Chondrocyte (in vitro differentiated cells): ENCODE measurements around the gene AMY1B. TPM values are rescaled to one million over a fixed set of nuclear protein-coding genes. Genes with fewer than 3 reads are reported as not detected.
"Not testable (repeated sequence)": the region's sequence is repeated elsewhere in the genome, so short reads cannot be mapped to it uniquely, and the experiment has no call there.

Source experiments
- DNase-seq: peaks from one replicate; pipeline ENCODE4 v3.0.0; 2021; ENCODE audit warnings: mixed read lengths, low spot score
- H3K27ac Mint-ChIP-seq: one replicate; pipeline ENCODE4 v1.8.0; 2021; ENCODE audit warnings: mild to moderate bottlenecking, moderate library complexity, mixed read lengths; ENCODE audit not compliant: unreplicated experiment
- H3K27me3 Mint-ChIP-seq: 2 replicates; pipeline ENCODE4 v1.8.0; 2021; ENCODE audit warnings: low read depth, mixed read lengths
- H3K36me3 Mint-ChIP-seq: 2 replicates; pipeline ENCODE4 v1.8.0; 2021; ENCODE audit warnings: low read depth, mixed read lengths
- H3K4me1 Mint-ChIP-seq: 2 replicates; pipeline ENCODE4 v1.8.0; 2021; ENCODE audit warnings: low read depth, mild to moderate bottlenecking, mixed read lengths
- H3K4me3 Mint-ChIP-seq: one replicate; pipeline ENCODE4 v1.8.0; 2021; ENCODE audit warnings: mild to moderate bottlenecking, moderate library complexity, mixed read lengths; ENCODE audit not compliant: unreplicated experiment
- H3K9me3 Mint-ChIP-seq: 2 replicates; pipeline ENCODE4 v1.8.0; 2021; ENCODE audit warnings: low read depth, mixed read lengths
- total RNA-seq: library from RNA; stranded (reverse); gene quantifications from 3 replicates; pipeline ENCODE4 v1.2.1, GENCODE V29; 2021

Gene AMY1B
- total RNA-seq, 1 donor from 2014 or later = not detected

- H3K9me3 Mint-ChIP-seq, DNase-seq, H3K4me3 Mint-ChIP-seq, H3K4me1 Mint-ChIP-seq, H3K36me3 Mint-ChIP-seq, H3K27me3 Mint-ChIP-seq, H3K27ac Mint-ChIP-seq: not testable (repeated sequence)
Measured at GRCh38 chr1:103654133-103654532, 41.9 kb downstream of the AMY1B start.

DNA sequence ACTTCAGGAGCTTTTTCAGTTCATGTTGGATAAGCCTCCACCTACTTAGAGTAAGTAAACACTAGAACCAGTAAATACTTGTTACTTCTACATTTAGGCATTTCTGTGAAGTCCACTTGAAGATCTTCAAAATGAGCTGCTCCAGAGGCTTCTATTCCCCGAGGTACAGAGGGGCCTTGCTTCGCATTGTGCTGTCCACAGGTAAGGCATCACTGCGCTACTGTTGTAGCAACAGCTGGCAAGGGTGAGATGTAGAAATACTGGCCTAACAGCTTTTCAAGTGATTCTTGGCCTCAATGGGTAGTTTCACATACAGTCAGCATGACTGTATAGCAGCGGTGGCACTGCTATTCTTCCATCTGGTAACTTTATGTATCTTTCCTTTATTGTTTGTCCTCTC lies 45.1 kb downstream of the AMY1B start:
- H3K9me3 Mint-ChIP-seq, H3K4me1 Mint-ChIP-seq, H3K27ac Mint-ChIP-seq, H3K36me3 Mint-ChIP-seq, H3K27me3 Mint-ChIP-seq, H3K4me3 Mint-ChIP-seq, DNase-seq: not testable (repeated sequence)

DNA sequence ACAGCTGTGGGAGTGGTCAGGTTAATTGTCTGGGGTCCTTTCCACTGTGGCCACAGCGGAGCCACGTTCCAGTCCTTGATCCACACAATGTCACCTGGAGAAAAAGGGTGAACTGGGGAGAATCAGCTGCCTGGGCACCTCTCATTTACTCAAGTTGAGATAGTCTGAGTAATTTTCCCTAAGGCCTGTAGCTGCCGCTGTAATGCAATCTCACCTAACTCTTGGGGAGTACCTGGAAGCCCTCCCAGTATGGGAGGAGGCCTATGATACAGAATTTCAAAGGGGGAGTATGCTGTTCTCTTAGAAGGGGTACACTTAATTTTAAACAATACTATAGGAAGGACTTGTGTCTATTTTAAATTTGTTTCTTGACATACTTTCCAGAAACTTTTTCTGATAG lies 45.7 kb downstream of the AMY1B start:
- not testable (repeated sequence) for H3K9me3 Mint-ChIP-seq, H3K4me1 Mint-ChIP-seq, H3K27ac Mint-ChIP-seq, H3K36me3 Mint-ChIP-seq, H3K27me3 Mint-ChIP-seq, H3K4me3 Mint-ChIP-seq, DNase-seq

DNA sequence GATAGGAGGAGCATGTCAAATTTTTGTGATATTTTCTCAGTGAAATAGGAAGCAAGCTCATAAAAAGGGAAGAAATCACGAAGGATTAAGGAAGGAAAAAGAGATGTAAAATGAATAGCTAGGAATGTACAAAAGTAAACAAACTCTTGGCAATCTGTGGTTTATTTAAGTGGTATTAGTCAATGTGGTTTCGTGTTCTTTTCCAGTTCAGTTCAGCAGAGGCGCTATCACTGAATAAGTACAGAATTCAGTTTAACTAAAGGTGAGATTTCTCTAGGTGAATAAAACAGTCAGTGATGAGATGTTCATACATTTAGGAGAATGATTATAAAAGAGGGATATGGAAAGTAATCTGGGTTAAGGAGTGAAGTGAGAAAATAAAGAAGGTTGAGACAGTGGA lies 52.1 kb downstream of the AMY1B start:
- H3K36me3 Mint-ChIP-seq, DNase-seq, H3K4me3 Mint-ChIP-seq, H3K4me1 Mint-ChIP-seq, H3K9me3 Mint-ChIP-seq, H3K27me3 Mint-ChIP-seq, H3K27ac Mint-ChIP-seq: not testable (repeated sequence)

- not testable (repeated sequence) for H3K4me1 Mint-ChIP-seq, H3K27me3 Mint-ChIP-seq, DNase-seq, H3K4me3 Mint-ChIP-seq, H3K9me3 Mint-ChIP-seq, H3K27ac Mint-ChIP-seq, H3K36me3 Mint-ChIP-seq
Measured at GRCh38 chr1:103641194-103641593, 54.8 kb downstream of the AMY1B start.

Other genes starting within 250 kb of the AMY1B start
- 9.9 to 17.6 TPM (median 10.6 TPM) in 3 replicates for gene RNPC3, start 170.5 kb downstream of the AMY1B start, total RNA-seq
- 2.4 to 8.8 TPM (median 2.6 TPM) in 3 replicates for gene AMY2B, start 124.6 kb downstream of the AMY1B start, total RNA-seq
- not detected in 3 replicates for gene AMY2A, start 78.8 kb downstream of the AMY1B start, total RNA-seq
- gene AMY1A, start 40.5 kb downstream of the AMY1B start, total RNA-seq = not detected in 3 replicates
- not detected in 3 replicates for gene AMY1C, start 53.7 kb upstream of the AMY1B start, total RNA-seq